Cardiac muscle cell (in vitro differentiated cells and primary cell): ENCODE results near the gene CES2. TPM values are rescaled to one million over a fixed set of nuclear protein-coding genes. Genes with fewer than 3 reads are reported as not detected.
"Not testable (repeated sequence)": the region's sequence is repeated elsewhere in the genome, so short reads cannot be mapped to it uniquely, and the experiment has no call there.

Experiments
- DNase-seq, 2 donors: peaks; one replicate each; pipeline versions ENCODE4 v3.0.0 to v3.0.0-alpha.2; 2010 to 2017; ENCODE audit warnings: low read depth in 1 of 2, low spot score in 1 of 2
- H3K27ac ChIP-seq: fragments of 200-600 bp; sonication (generic); 2 replicates; pipeline ENCODE4 v1.5.1; 2016
- H3K27me3 ChIP-seq: fragments of 200-600 bp; sonication (generic); 2 replicates; pipeline ENCODE4 v1.6.0; 2016; ENCODE audit warnings: control low read depth
- H3K36me3 ChIP-seq: fragments of 200-600 bp; sonication (generic); 2 replicates; pipeline ENCODE4 v1.5.1; 2016; ENCODE audit warnings: control low read depth
- H3K4me1 ChIP-seq: fragments of 200-600 bp; sonication (generic); 2 replicates; pipeline ENCODE4 v1.8.1; 2017; ENCODE audit warnings: low read depth, mild to moderate bottlenecking, mixed run types
- H3K4me3 ChIP-seq: fragments of 200-600 bp; sonication (generic); 2 replicates; pipeline ENCODE4 v1.5.1; 2016; ENCODE audit warnings: mild to moderate bottlenecking
- H3K9me3 ChIP-seq: fragments of 200-600 bp; sonication (generic); 2 replicates; pipeline ENCODE4 v1.5.1; 2017; ENCODE audit warnings: low read depth, mild to moderate bottlenecking, control low read depth
- polyA plus RNA-seq: library from polyadenylated mRNA; unstranded; fragments of >200 nt; fragmentation: Nextera tagmentation; extraction: Ambion mirVana; gene quantifications from 2 replicates; pipeline ENCODE4 v1.2.1, GENCODE V29; 2016
- total RNA-seq: library from RNA; depleted of rRNA; stranded (reverse); fragments of >200 nt; gene quantifications from 2 replicates; pipeline ENCODE4 v1.2.3, GENCODE V29; 2016
- TF ChIP-seq, protein P1 (sequence below): IDR thresholded peaks from 2 replicates; pipeline ENCODE4 v1.5.1; 2012; ENCODE audit warnings: low read depth, mild to moderate bottlenecking, low read length

CES2 gene
- total and polyA plus RNA-seq, 2 experiments from 2014 or later = 69.1 to 84.2 TPM

DNA sequence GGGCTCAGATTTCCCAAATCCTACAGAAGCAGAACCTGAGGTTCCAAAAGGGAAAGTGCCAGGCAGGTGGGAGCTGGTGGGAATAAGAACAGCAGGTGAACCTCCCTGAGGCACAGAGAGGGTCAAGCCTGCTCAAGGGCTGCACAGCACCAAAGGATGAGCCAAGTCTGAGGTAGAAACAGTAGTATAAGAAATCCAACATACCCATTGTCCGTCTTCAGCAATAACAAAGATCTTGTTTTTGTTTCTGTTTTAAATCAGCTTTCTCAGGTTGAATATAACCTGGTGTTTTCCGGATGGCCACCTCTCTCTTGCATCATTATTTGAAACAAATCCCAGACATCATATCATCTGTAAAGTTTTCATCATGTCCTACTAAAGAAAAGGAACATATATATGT lies 15.1 kb downstream of the CES2 start:
- no peaks in the 10 kb centered on the region for H3K36me3 ChIP-seq
- TF ChIP-seq, protein P1, sequence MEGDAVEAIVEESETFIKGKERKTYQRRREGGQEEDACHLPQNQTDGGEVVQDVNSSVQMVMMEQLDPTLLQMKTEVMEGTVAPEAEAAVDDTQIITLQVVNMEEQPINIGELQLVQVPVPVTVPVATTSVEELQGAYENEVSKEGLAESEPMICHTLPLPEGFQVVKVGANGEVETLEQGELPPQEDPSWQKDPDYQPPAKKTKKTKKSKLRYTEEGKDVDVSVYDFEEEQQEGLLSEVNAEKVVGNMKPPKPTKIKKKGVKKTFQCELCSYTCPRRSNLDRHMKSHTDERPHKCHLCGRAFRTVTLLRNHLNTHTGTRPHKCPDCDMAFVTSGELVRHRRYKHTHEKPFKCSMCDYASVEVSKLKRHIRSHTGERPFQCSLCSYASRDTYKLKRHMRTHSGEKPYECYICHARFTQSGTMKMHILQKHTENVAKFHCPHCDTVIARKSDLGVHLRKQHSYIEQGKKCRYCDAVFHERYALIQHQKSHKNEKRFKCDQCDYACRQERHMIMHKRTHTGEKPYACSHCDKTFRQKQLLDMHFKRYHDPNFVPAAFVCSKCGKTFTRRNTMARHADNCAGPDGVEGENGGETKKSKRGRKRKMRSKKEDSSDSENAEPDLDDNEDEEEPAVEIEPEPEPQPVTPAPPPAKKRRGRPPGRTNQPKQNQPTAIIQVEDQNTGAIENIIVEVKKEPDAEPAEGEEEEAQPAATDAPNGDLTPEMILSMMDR = no peak
- H3K4me1 ChIP-seq = no peaks in the 10 kb centered on the region
- peaks cover 40% of the 10 kb centered on the region for H3K27me3 ChIP-seq
- H3K4me3 ChIP-seq = no peak overlapping the region
- H3K9me3 ChIP-seq = no peaks in the 10 kb centered on the region
- DNase-seq = no peak
- no peak overlapping the region for H3K27ac ChIP-seq

DNA sequence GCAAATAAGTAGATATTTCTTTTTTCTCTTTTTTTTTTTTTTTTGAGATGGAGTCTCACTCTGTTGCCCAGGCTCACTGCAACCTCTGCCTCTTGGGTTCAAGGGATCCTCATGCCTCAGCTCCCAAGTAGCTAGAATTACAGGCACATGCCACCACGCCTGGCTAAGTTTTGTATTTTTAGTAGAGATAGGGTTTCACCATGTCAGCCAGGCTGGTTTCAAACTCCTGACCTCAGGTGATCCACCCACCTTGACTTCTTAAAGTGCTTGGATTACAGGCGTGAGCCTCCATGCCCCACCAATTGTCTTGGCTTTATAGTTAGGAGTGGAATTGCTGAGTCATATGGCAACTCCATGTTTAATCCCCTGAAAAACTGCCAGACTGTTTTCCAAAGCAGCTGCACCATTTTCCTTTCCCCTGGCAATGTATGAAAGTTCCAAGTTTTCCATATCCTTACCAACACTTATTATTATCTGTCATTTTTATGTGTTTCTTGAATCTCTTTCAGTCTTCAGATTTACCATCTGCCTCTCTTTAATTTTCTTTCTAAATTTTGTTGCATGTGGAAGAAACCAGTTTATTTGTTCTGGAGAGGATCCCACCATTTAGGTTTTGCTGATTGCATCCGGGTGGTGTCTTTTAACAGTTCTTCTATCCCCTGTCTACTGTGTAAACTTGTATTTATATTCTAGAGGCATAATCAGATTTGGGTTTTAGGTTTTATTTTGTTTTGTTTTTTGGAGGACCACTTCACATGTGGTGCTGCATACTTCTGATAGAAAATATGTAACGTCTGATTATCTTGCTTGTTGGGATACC lies 15.9 kb downstream of the CES2 start:
- Histone ChIP-seq H3K27ac (no peak overlapping the region), H3K36me3 (no peaks in the 10 kb centered on the region), H3K27me3 (peaks cover 40% of the 10 kb centered on the region), H3K4me3 (no peak overlapping the region), H3K4me1 (no peaks in the 10 kb centered on the region), H3K9me3 (no peaks in the 10 kb centered on the region)
- TF ChIP-seq, protein P1 = no peak
- DNase-seq = no peak

DNA sequence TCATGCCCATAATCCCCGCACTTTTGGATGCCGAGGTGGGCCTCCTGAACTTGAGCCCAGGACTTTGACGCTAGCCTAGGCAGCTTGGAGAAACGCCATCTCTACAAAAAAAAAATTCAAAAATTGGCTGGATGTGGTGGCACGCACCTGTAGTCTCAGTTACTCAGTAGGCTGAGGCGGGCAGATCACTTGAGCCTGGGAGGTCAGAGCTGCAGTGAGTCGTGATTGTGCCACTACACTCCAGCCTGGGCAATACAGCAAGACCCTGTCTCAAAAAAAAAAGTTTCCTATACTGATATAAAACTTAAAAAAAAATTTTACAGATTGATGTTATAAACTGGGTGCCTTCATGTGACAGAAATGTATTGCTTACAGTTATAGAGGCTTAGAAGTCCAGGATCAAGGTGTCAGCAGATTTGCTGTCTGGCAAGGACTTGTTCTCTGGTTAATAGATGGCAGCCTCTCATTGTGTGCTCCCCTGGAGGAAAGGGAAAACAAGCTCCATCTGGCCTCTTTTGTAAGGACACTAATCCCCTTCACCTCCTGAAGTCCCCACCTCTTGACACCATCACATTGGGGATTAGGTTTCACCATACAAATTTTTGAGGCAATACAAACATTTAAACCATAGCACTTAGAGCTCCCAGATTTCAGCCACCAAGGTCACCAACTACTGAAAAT lies 17.3 kb downstream of the CES2 start:
- H3K27ac ChIP-seq = no peak overlapping the region
- no peaks in the 10 kb centered on the region for H3K4me1 ChIP-seq
- H3K9me3 ChIP-seq = no peaks in the 10 kb centered on the region
- no peak overlapping the region for H3K4me3 ChIP-seq
- H3K36me3 ChIP-seq = no peaks in the 10 kb centered on the region
- H3K27me3 ChIP-seq = peaks cover 38% of the 10 kb centered on the region
- TF ChIP-seq, protein P1 = no peak
- DNase-seq = no peak

DNA sequence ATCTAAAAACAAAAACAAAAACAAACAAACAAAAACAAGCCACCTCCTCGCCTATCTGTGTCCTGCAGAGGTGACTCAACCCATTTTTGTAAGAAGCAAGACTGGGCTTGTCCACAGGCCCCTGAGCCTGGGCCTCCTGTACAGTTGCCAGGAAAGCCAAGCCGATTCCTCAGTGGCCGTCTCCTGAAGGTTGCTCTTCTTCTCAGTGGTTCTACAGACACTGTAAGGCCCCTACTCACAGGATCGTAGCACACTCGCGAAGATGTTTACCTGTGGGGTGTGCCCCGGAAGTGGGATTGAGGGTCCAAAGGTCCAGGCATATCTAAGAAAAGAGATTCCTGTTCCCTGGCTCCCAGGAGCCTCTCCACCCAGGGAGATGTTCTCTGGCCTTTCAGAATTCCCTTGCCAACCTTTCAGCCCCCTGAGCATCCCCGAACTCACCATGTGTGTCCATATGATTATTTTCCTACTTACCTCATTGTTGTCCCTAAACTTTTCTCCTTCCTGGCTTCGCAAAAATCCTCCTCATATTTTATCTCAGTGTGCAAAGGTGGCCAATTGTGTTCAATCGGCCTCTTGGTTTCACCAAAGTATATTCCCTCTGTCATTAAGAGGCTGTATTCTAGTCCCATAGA lies 18.3 kb downstream of the CES2 start:
- H3K36me3 ChIP-seq = no peaks in the 10 kb centered on the region
- no peaks in the 10 kb centered on the region for H3K9me3 ChIP-seq
- H3K4me3 ChIP-seq = no peak overlapping the region
- no peak for DNase-seq
- TF ChIP-seq, protein P1 = no peak
- H3K27ac ChIP-seq = no peak overlapping the region
- H3K4me1 ChIP-seq = no peaks in the 10 kb centered on the region
- peaks cover 28% of the 10 kb centered on the region for H3K27me3 ChIP-seq

DNA sequence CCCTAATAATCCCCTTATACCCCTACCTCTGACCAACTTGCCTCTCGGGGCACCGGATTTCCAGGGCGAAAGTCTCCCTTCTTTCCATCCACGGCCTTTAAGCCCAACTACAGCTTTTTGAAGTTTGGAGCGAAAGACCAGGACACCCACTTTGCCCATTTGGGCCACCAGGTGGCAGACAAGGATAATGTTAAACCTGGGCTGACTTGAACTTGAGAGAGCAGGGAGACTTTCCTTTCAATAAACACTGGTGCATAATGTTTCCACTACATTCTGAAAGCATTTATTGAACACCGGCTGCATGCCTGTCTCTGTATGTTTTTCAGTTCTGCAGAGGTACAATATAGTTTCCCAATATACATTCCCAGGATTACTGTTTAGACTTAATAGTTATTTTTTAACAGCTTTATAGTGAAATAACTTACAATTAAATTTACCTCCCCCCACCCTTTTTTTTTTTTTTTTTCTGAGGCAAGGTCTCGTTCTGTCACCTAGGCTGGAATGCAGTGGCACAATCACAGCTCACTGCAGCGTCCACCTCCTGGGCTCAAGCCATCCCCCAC lies 18.9 kb downstream of the CES2 start:
- no peak overlapping the region for H3K27ac ChIP-seq
- DNase-seq = peak; percentile 81 to 84
- TF ChIP-seq, protein P1 = peak; percentile 85

DNA sequence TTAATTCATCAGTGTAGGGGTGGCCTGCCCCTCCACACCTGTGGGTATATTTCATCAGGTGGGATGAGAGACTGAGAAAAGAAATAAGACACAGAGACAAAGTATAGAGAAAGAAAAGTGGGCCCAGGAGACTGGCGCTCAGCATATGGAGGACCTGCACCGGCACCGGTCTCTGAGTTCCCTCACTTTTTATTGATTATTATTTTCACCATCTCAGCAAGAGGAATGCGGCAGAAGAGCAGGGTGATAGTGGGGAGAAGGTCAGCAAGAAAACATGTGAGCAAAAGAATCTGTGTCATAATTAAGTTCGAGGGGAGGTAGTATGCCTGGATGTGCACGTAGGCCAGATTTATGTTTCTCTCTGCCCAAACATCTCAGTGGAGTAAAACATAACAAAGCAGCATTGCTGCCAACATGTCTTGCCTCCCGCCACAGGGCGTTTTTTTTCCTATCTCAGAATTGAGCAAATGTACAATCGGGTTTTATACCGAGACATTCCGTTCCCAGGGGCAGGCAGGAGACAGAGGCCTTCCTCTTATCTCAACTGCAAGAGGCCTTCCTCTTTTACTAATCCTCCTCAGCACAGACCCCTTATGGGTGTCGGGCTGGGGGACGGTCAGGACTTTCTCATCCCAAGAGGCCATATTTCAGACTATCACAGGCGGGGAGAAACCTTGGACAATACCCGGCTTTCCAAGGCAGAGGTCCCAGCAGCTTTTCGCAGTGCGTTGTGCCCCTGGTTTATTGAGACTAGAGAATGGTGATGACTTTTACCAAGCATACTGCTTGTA lies 20.2 kb downstream of the CES2 start:
- H3K4me1 ChIP-seq, DNase-seq, H3K4me3 ChIP-seq, H3K36me3 ChIP-seq, H3K27ac ChIP-seq, H3K9me3 ChIP-seq, H3K27me3 ChIP-seq: not testable (repeated sequence)

More for the DNA sequence above, 18.9 kb downstream of the CES2 start:
- H3K36me3 ChIP-seq = no peaks in the 10 kb centered on the region
- no peaks in the 10 kb centered on the region for H3K4me1 ChIP-seq
- H3K9me3 ChIP-seq = no peaks in the 10 kb centered on the region
- H3K4me3 ChIP-seq = no peak overlapping the region
- H3K27me3 ChIP-seq = peaks cover 22% of the 10 kb centered on the region

DNA sequence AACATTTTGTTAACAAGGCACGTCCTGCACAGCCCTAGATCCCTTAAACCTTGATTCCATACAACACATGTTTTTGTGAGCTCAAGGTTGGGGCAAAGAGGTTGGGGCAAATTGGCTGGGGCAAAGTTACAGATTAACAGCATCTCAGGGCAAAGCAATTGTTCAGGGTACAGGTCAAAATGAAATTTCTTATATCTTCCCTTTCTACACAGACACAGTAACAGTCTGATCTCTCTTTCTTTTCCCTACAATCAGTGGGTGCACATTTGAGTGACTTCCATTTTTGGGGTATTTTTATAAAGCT lies 20.8 kb downstream of the CES2 start:
- H3K4me1 ChIP-seq, H3K27me3 ChIP-seq, DNase-seq, H3K9me3 ChIP-seq, H3K36me3 ChIP-seq, H3K4me3 ChIP-seq, H3K27ac ChIP-seq: not testable (repeated sequence)
